ENCODE measurements around the gene OS9.

OS9 gene

DNA sequence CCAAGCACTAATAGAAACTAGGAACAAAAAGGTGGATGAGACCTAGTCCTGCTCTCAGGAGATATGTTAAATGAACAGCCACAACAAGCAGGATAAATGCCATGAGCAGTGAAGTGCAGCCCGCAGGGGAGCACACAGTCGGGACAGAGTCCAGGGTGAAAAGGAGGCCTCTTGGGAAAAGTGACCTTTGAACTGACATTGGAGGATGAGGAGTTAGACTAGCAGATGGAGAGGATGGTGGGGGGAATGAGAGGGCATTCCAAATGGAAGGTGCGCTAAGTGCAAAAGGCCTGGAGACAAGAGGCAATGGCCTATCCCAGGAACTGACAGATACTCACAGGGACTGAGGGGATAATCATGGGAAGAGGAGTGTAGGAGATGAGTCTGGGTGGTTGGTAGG, 4.5 kb downstream of the OS9 start:
- Histone ChIP-seq H4K12ac (ENCODE audit: low read depth, low read length) (no peak overlapping the region), H3K79me1 (ENCODE audit: low read length) (peaks cover 2% of the 10 kb centered on the region), H3K4me2 (ENCODE audit: low read length) (no peak overlapping the region), H2BK12ac (ENCODE audit: low read length) (no peak overlapping the region), H3K79me2 (ENCODE audit: control insufficient read depth, insufficient read depth, low read length, poor library complexity) (peaks cover 2% of the 10 kb centered on the region), H4K8ac (ENCODE audit: low read depth, low read length) (no peak overlapping the region), H3K14ac (ENCODE audit: low read length) (no peak overlapping the region), H3K4ac (ENCODE audit: low read depth, low read length) (no peak overlapping the region), H3K27me3 (ENCODE audit: insufficient read depth, low read length) (no peaks in the 10 kb centered on the region), H2BK120ac (ENCODE audit: insufficient read depth, low read length, poor library complexity) (no peak overlapping the region), H3K23ac (ENCODE audit: low read length) (no peak overlapping the region), H2AFZ (ENCODE audit: insufficient read depth, low read length, poor library complexity) (no peak overlapping the region), H3K36me3 (ENCODE audit: control insufficient read depth in 1 of 2, insufficient read depth in 2 of 2, low read length in 2 of 2) (peaks cover 9 to 19% of the 10 kb centered on the region in 2 experiments), H2BK5ac (ENCODE audit: low read depth, low read length, poor library complexity) (no peak overlapping the region), H4K91ac (ENCODE audit: low read depth, low read length) (no peak overlapping the region), H3K9me3 (ENCODE audit: insufficient read depth, low read depth, low read length) (no peaks in the 10 kb centered on the region), H2AK5ac (ENCODE audit: low read length) (no peak overlapping the region), H3K18ac (ENCODE audit: low read length) (no peak overlapping the region), H3K4me1 (ENCODE audit: control insufficient read depth in 1 of 2, insufficient read depth in 2 of 2, low read length in 2 of 2) (peaks cover 5 to 6% of the 10 kb centered on the region in 2 experiments), H3K4me3 (ENCODE audit: low read depth, low read length) (no peak overlapping the region), H3K27ac (ENCODE audit: low read depth, low read length) (no peak overlapping the region), H3K9ac (ENCODE audit: low read length) (no peak overlapping the region)
- no peak for DNase-seq
- no CpG with 5 or more reads among the region's 3 CpGs for WGBS (ENCODE audit: extremely low coverage, insufficient coverage, insufficient read length)

DNA sequence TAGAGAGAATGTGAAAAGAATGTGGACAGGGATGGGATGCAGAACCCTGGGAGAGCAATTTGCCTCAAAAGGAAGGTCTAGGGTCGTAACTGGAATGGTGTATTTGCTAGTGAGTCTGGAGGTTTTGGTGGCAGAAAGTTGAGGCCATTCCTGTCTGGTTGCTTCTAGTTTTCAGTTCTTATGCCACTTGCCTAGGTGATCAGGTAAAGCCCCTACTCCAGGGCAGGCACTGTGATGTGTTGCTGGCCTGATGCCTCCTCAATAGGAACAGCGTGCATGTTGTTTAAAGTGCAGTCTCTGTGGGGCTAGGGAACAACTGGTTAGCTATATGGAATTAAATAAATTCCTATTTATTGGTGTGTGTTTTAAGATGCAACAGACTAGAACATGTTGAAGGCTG, 6.4 kb downstream of the OS9 start:
- H3K4me3 ChIP-seq (ENCODE audit: low read depth, low read length), result no peak overlapping the region
- H3K27me3 ChIP-seq (ENCODE audit: insufficient read depth, low read length), result no peaks in the 10 kb centered on the region
- H3K18ac ChIP-seq (ENCODE audit: low read length), result no peak overlapping the region
- no peak overlapping the region for H2BK120ac ChIP-seq (ENCODE audit: insufficient read depth, low read length, poor library complexity)
- H3K9ac ChIP-seq (ENCODE audit: low read length), result no peak overlapping the region
- H2AFZ ChIP-seq (ENCODE audit: insufficient read depth, low read length, poor library complexity), result no peak overlapping the region
- H3K9me3 ChIP-seq (ENCODE audit: insufficient read depth, low read depth, low read length), result no peaks in the 10 kb centered on the region
- no CpG with 5 or more reads among the region's 2 CpGs for WGBS (ENCODE audit: extremely low coverage, insufficient coverage, insufficient read length)
- no peaks in the 10 kb centered on the region for H3K79me2 ChIP-seq (ENCODE audit: control insufficient read depth, insufficient read depth, low read length, poor library complexity)
- H3K4ac ChIP-seq (ENCODE audit: low read depth, low read length), result no peak overlapping the region
- no peak overlapping the region for H3K27ac ChIP-seq (ENCODE audit: low read depth, low read length)
- H3K36me3 ChIP-seq (ENCODE audit: control insufficient read depth in 1 of 2, insufficient read depth in 2 of 2, low read length in 2 of 2), result peaks cover 9 to 19% of the 10 kb centered on the region in 2 experiments
- H3K4me2 ChIP-seq (ENCODE audit: low read length), result no peak overlapping the region
- no peak overlapping the region for H2BK5ac ChIP-seq (ENCODE audit: low read depth, low read length, poor library complexity)
- H3K79me1 ChIP-seq (ENCODE audit: low read length), result no peaks in the 10 kb centered on the region
- H2BK12ac ChIP-seq (ENCODE audit: low read length), result no peak overlapping the region
- no peak overlapping the region for H4K12ac ChIP-seq (ENCODE audit: low read depth, low read length)
- peak overlapping the region; percentile 86 for H3K23ac ChIP-seq (ENCODE audit: low read length)
- H4K8ac ChIP-seq (ENCODE audit: low read depth, low read length), result no peak overlapping the region
- H3K4me1 ChIP-seq (ENCODE audit: control insufficient read depth in 1 of 2, insufficient read depth in 2 of 2, low read length in 2 of 2), result no peaks in the 10 kb centered on the region
- no peak overlapping the region for H4K91ac ChIP-seq (ENCODE audit: low read depth, low read length)
- H2AK5ac ChIP-seq (ENCODE audit: low read length), result no peak overlapping the region
- no peak overlapping the region for H3K14ac ChIP-seq (ENCODE audit: low read length)
- no peak for DNase-seq

DNA sequence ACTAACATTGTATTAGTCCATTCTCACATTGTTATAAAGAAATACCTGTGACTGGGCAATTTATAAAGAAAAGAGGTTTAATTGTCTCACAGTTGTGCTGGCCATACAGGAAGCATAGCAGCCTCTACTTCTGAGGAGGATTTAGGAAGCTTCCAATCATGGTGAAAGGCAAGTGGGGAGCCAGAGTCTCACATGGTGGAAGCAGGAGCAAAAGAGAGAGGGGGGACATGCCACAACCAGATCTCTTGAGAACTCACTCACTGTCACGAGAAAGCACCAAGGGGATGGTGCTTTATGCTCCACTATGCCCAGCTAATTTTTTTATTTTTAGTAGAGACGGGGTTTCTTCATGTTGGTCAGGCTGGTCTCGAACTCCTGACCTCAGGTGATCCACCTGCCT, 13.3 kb downstream of the OS9 start:
- H3K9ac ChIP-seq (ENCODE audit: low read length), result no peak overlapping the region
- peaks cover 5 to 8% of the 10 kb centered on the region in 2 experiments for H3K36me3 ChIP-seq (ENCODE audit: control insufficient read depth in 1 of 2, insufficient read depth in 2 of 2, low read length in 2 of 2)
- H3K79me2 ChIP-seq (ENCODE audit: control insufficient read depth, insufficient read depth, low read length, poor library complexity), result no peaks in the 10 kb centered on the region
- no CpG with 5 or more reads among the region's 3 CpGs for WGBS (ENCODE audit: extremely low coverage, insufficient coverage, insufficient read length)
- H2AFZ ChIP-seq (ENCODE audit: insufficient read depth, low read length, poor library complexity), result no peak overlapping the region
- DNase-seq, result no peak
- no peak overlapping the region for H4K91ac ChIP-seq (ENCODE audit: low read depth, low read length)
- no peak overlapping the region for H3K18ac ChIP-seq (ENCODE audit: low read length)
- H2AK5ac ChIP-seq (ENCODE audit: low read length), result no peak overlapping the region
- no peak overlapping the region for H4K8ac ChIP-seq (ENCODE audit: low read depth, low read length)
- H2BK120ac ChIP-seq (ENCODE audit: insufficient read depth, low read length, poor library complexity), result no peak overlapping the region
- H3K9me3 ChIP-seq (ENCODE audit: insufficient read depth, low read depth, low read length), result no peaks in the 10 kb centered on the region
- H3K23ac ChIP-seq (ENCODE audit: low read length), result no peak overlapping the region
- H2BK12ac ChIP-seq (ENCODE audit: low read length), result no peak overlapping the region
- no peaks in the 10 kb centered on the region for H3K27me3 ChIP-seq (ENCODE audit: insufficient read depth, low read length)
- H3K4ac ChIP-seq (ENCODE audit: low read depth, low read length), result no peak overlapping the region
- no peak overlapping the region for H2BK5ac ChIP-seq (ENCODE audit: low read depth, low read length, poor library complexity)
- no peak overlapping the region for H4K12ac ChIP-seq (ENCODE audit: low read depth, low read length)
- H3K4me3 ChIP-seq (ENCODE audit: low read depth, low read length), result no peak overlapping the region
- no peak overlapping the region for H3K27ac ChIP-seq (ENCODE audit: low read depth, low read length)
- no peak overlapping the region for H3K4me2 ChIP-seq (ENCODE audit: low read length)
- no peak overlapping the region for H3K14ac ChIP-seq (ENCODE audit: low read length)
- no peaks in the 10 kb centered on the region for H3K4me1 ChIP-seq (ENCODE audit: control insufficient read depth in 1 of 2, insufficient read depth in 2 of 2, low read length in 2 of 2)
- H3K79me1 ChIP-seq (ENCODE audit: low read length), result no peaks in the 10 kb centered on the region

DNA sequence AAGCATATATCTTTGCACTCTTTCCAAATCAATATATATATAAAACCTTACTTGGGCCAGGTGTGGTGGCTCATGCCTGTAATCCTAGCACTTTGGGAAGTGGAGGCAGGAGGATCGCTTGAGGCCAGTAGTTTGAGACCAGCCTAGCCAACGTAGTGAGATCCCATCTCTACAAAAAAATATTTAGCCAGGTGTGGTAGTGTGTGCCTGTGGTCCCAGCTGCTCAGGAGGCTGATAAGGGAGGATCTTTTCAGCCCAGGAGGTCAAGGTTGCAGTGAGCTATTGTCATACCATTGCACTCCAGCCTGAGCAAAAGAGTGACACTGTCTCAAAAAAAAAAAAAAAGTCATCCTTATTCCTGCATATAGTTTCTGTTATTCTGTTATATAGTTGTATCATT, 14.4 kb downstream of the OS9 start:
- Histone ChIP-seq H2AFZ (ENCODE audit: insufficient read depth, low read length, poor library complexity) (no peak overlapping the region), H2BK5ac (ENCODE audit: low read depth, low read length, poor library complexity) (no peak overlapping the region), H3K14ac (ENCODE audit: low read length) (no peak overlapping the region), H3K18ac (ENCODE audit: low read length) (no peak overlapping the region), H3K4me3 (ENCODE audit: low read depth, low read length) (no peak overlapping the region), H2BK12ac (ENCODE audit: low read length) (no peak overlapping the region), H2BK120ac (ENCODE audit: insufficient read depth, low read length, poor library complexity) (no peak overlapping the region), H3K79me2 (ENCODE audit: control insufficient read depth, insufficient read depth, low read length, poor library complexity) (no peaks in the 10 kb centered on the region), H3K27me3 (ENCODE audit: insufficient read depth, low read length) (no peaks in the 10 kb centered on the region), H3K4me1 (ENCODE audit: control insufficient read depth in 1 of 2, insufficient read depth in 2 of 2, low read length in 2 of 2) (no peaks in the 10 kb centered on the region), H3K36me3 (ENCODE audit: control insufficient read depth in 1 of 2, insufficient read depth in 2 of 2, low read length in 2 of 2) (peaks cover 3 to 5% of the 10 kb centered on the region in 2 experiments), H4K91ac (ENCODE audit: low read depth, low read length) (no peak overlapping the region), H3K23ac (ENCODE audit: low read length) (no peak overlapping the region), H3K9me3 (ENCODE audit: insufficient read depth, low read depth, low read length) (no peaks in the 10 kb centered on the region), H4K8ac (ENCODE audit: low read depth, low read length) (no peak overlapping the region), H3K4me2 (ENCODE audit: low read length) (no peak overlapping the region), H3K79me1 (ENCODE audit: low read length) (no peaks in the 10 kb centered on the region), H3K27ac (ENCODE audit: low read depth, low read length) (no peak overlapping the region), H2AK5ac (ENCODE audit: low read length) (no peak overlapping the region), H3K9ac (ENCODE audit: low read length) (no peak overlapping the region), H4K12ac (ENCODE audit: low read depth, low read length) (no peak overlapping the region), H3K4ac (ENCODE audit: low read depth, low read length) (no peak overlapping the region)
- peak in 1 of 2 donors; percentile 39 for DNase-seq
- no CpG with 5 or more reads among the region's 2 CpGs for WGBS (ENCODE audit: extremely low coverage, insufficient coverage, insufficient read length)
